Calu3 (cell line): ENCODE data around the gene NRP1. TPM values are rescaled to one million over a fixed set of nuclear protein-coding genes. Genes with fewer than 3 reads are reported as not detected.
A peak's percentile ranks its signal among the peaks of the same experiment; 100 is the strongest.
"Not testable (repeated sequence)": the region's sequence is repeated elsewhere in the genome, so short reads cannot be mapped to it uniquely, and the experiment has no call there.

Experiments used
- BruUV-seq: library from RNA; stranded (reverse); fragments of 400-500 nt; replicated peaks from 2 replicates; lab custom pipeline; 2021; lab: Mats Ljungman, UMichigan
- CTCF ChIA-PET: fragments of 300-600 bp; sonication (Branson Sonifier 250); formaldehyde crosslinking; loops from one replicate; lab custom pipeline; 2022; ENCODE audit warnings: antibody characterized with exemption; lab: Charles Lee
- DNase-seq: peaks from one replicate; pipeline ENCODE4 v3.0.0; 2022
- H3K27ac Mint-ChIP-seq: one replicate; pipeline ENCODE4 v1.8.0; 2022; ENCODE audit warnings: mixed read lengths; ENCODE audit not compliant: unreplicated experiment
- H3K27me3 Mint-ChIP-seq: one replicate; pipeline ENCODE4 v1.8.0; 2022; ENCODE audit warnings: mixed read lengths; ENCODE audit not compliant: unreplicated experiment
- H3K36me3 Mint-ChIP-seq: one replicate; pipeline ENCODE4 v1.8.0; 2022; ENCODE audit warnings: mild to moderate bottlenecking, moderate library complexity, mixed read lengths; ENCODE audit not compliant: insufficient read depth, unreplicated experiment
- H3K4me1 Mint-ChIP-seq: one replicate; pipeline ENCODE4 v1.8.0; 2022; ENCODE audit warnings: mild to moderate bottlenecking, low read depth, mixed read lengths; ENCODE audit not compliant: unreplicated experiment
- H3K4me3 Mint-ChIP-seq: one replicate; pipeline ENCODE4 v1.8.0; 2022; ENCODE audit warnings: mild to moderate bottlenecking, low read depth, moderate library complexity, mixed read lengths; ENCODE audit not compliant: unreplicated experiment
- H3K9me3 Mint-ChIP-seq: one replicate; pipeline ENCODE4 v1.8.0; 2022; ENCODE audit warnings: low read depth, mixed read lengths; ENCODE audit not compliant: unreplicated experiment
- CTCF ChIP-seq: fragments of 200-600 bp; IDR thresholded peaks from one replicate; pipeline ENCODE4 v1.8.0; 2022; ENCODE audit warnings: antibody characterized with exemption; ENCODE audit not compliant: unreplicated experiment
- intact Hi-C: fragments of 100-400 bp; cut with micrococcal nuclease; formaldehyde crosslinking; loops from one replicate; pipeline ENCODE4 v1.10.0; 2022; ENCODE audit not compliant: unreplicated experiment
- total RNA-seq: library from RNA; stranded (reverse); gene quantifications from 2 replicates; pipeline ENCODE4 v1.2.3, GENCODE V29; 2022

The NRP1 gene
- total RNA-seq, 1 experiment from 2014 or later, result 96.3 TPM

- intact Hi-C loops, result no loop called here
Observed at GRCh38 chr10:33139181-33139646, 195.3 kb downstream of the NRP1 start.

GRCh38 chr10:33138686-33139085, 195.8 kb downstream of the NRP1 start:
- peaks cover 43% of the 10 kb centered on the region for H3K36me3 Mint-ChIP-seq
- H3K4me3 Mint-ChIP-seq, H3K9me3 Mint-ChIP-seq, H3K27me3 Mint-ChIP-seq, intact Hi-C loops, BruUV-seq, H3K27ac Mint-ChIP-seq, DNase-seq, CTCF ChIA-PET: not testable (repeated sequence)
- H3K4me1 Mint-ChIP-seq, result peaks cover 66% of the 10 kb centered on the region

More at GRCh38 chr10:33139181-33139646, 195.3 kb downstream of the NRP1 start:
- H3K36me3 Mint-ChIP-seq, result peaks cover 38% of the 10 kb centered on the region
- H3K27me3 Mint-ChIP-seq, result no peaks in the 10 kb centered on the region
- peaks cover 63% of the 10 kb centered on the region for H3K4me1 Mint-ChIP-seq
- no TSS peak for BruUV-seq
- CTCF ChIA-PET, result no interaction called here
- H3K4me3 Mint-ChIP-seq, result no peak overlapping the region
- peak overlapping the region; percentile 62 for H3K27ac Mint-ChIP-seq
- peaks cover 3% of the 10 kb centered on the region for H3K9me3 Mint-ChIP-seq
- DNase-seq, result no peak
- no peak for TF ChIP-seq CTCF

GRCh38 chr10:33137356-33138005, 197.0 kb downstream of the NRP1 start:
- peak overlapping the region; percentile 100 for H3K27ac Mint-ChIP-seq
- peaks cover 43% of the 10 kb centered on the region for H3K36me3 Mint-ChIP-seq
- no peaks in the 10 kb centered on the region for H3K27me3 Mint-ChIP-seq
- no TSS peak for BruUV-seq
- H3K9me3 Mint-ChIP-seq, result peaks cover 3% of the 10 kb centered on the region
- peaks cover 68% of the 10 kb centered on the region for H3K4me1 Mint-ChIP-seq
- CTCF ChIA-PET, result interaction anchor here (1.5 kb wide), 1 partner anchor 8 kb away, joined by 8 read pairs; no protein-coding TSS in a partner anchor
- intact Hi-C loops, result no loop called here
- peak overlapping the region; percentile 12 for H3K4me3 Mint-ChIP-seq
- no peak for DNase-seq
- TF ChIP-seq CTCF, result no peak

GRCh38 chr10:33136781-33137180, 197.7 kb downstream of the NRP1 start:
- H3K4me1 Mint-ChIP-seq, result peaks cover 75% of the 10 kb centered on the region
- CTCF ChIA-PET, result interaction anchor here (1.5 kb wide), 1 partner anchor 9 kb away, joined by 8 read pairs; no protein-coding TSS in a partner anchor
- peak overlapping the region; percentile 12 for H3K4me3 Mint-ChIP-seq
- no peak for TF ChIP-seq CTCF
- no TSS peak for BruUV-seq
- H3K27me3 Mint-ChIP-seq, result no peaks in the 10 kb centered on the region
- intact Hi-C loops, result loop anchor here (1.0 kb wide), 1 partner anchor 20 kb away; no protein-coding TSS in a partner anchor
- DNase-seq, result peak; percentile 50
- H3K36me3 Mint-ChIP-seq, result peaks cover 45% of the 10 kb centered on the region
- peaks cover 3% of the 10 kb centered on the region for H3K9me3 Mint-ChIP-seq
- H3K27ac Mint-ChIP-seq, result peak overlapping the region; percentile 100
